Upper lobe of left lung (tissue), 6 donors: ENCODE measurements around the gene TRAF1. TPM values are rescaled to one million over a fixed set of nuclear protein-coding genes. Genes with fewer than 3 reads are reported as not detected.
A peak's percentile ranks its signal among the peaks of the same experiment; 100 is the strongest.

ENCODE experiments used
- ATAC-seq, 2 donors: fragments of 200-7000 bp; cut with Tn5 transposase; one replicate each; pipeline ENCODE4 v1.9.1; 2022; ENCODE audit warnings: mild to moderate bottlenecking in 2 of 2, moderate library complexity in 2 of 2; ENCODE audit not compliant: low FRiP score in 2 of 2
- DNase-seq, 2 donors: peaks; one replicate each; pipeline ENCODE4 v3.0.0-alpha.2; 2019 to 2020
- H3K27ac ChIP-seq, 4 donors: fragments of 200-600 bp; sonication (generic); one replicate each; pipeline ENCODE4 v1.5.1; 2016 to 2019
- H3K27me3 ChIP-seq, 4 donors: fragments of 200-600 bp; sonication (generic); one replicate each; pipeline ENCODE4 v1.5.1; 2017 to 2019
- H3K36me3 ChIP-seq, 4 donors: fragments of 200-600 bp; sonication (generic); one replicate each; pipeline ENCODE4 v1.5.1; 2016 to 2019
- H3K4me1 ChIP-seq, 4 donors: fragments of 200-600 bp; sonication (generic); one replicate each; pipeline ENCODE4 v1.5.1; 2018 to 2019
- H3K4me3 ChIP-seq, 4 donors: fragments of 200-600 bp; sonication (generic); one replicate each; pipeline ENCODE4 v1.5.1; 2017 to 2019; ENCODE audit warnings: mild to moderate bottlenecking in 2 of 4, moderate library complexity in 1 of 4
- H3K9me3 ChIP-seq, 4 donors: fragments of 200-600 bp; sonication (generic); one replicate each; pipeline ENCODE4 v1.5.1; 2018 to 2019
- CTCF ChIP-seq, 6 experiments: fragments of 450-650 bp in 4 of 6; fragments of 200-600 bp in 2 of 6; sonication (generic) in 2 of 6; IDR thresholded peaks; one replicate each; pipeline ENCODE4 v1.5.1; 2016 to 2019; ENCODE audit warnings: antibody characterized with exemption in 6 of 6
- EP300 ChIP-seq, 4 donors: sonication (generic); formaldehyde crosslinking; IDR thresholded peaks; one replicate each; pipeline ENCODE4 v1.5.1; 2017; ENCODE audit warnings: antibody characterized with exemption in 4 of 4, control low read depth in 2 of 4
- POLR2A ChIP-seq, 4 donors: fragments of 450-650 bp; IDR thresholded peaks; one replicate each; pipeline ENCODE4 v1.5.1; 2016 to 2017; ENCODE audit warnings: antibody characterized with exemption in 4 of 4, mild to moderate bottlenecking in 2 of 4
- POLR2AphosphoS5 ChIP-seq, 2 donors: sonication (generic); formaldehyde crosslinking; IDR thresholded peaks; one replicate each; pipeline ENCODE4 v1.5.1; 2017; ENCODE audit warnings: antibody characterized with exemption in 2 of 2
- WGBS, 2 donors: methylation state at CpG; one replicate each; pipeline ENCODE4 v1.1.5; 2017 to 2018; 5-methylcytosine and 5-hydroxymethylcytosine counted together
- total RNA-seq, 6 donors: library from RNA; depleted of rRNA in 4 of 6; stranded (reverse); fragments of >200 nt in 4 of 6; gene quantifications; one replicate each; pipeline versions ENCODE4 v1.1.0 to v1.2.1, GENCODE V29; 2016 to 2021
- donor health status: DM: no; HTN: no; CAD: no; lungs with moderate emphysema.
- donor health status: DM: no; HTN: yes; CAD: no; lungs with severe emphysema.

TRAF1 gene
- total RNA-seq, 6 donors from 2014 or later = 2.9 to 29.3 (median 6.6) TPM

GRCh38 chr9:120929229-120929791 lies 2.7 kb upstream of the TRAF1 start:
- no peak for TF ChIP-seq POLR2A (IDR thresholded peaks at IDR 0.05)
- no peak for TF ChIP-seq EP300 (IDR thresholded peaks at IDR 0.05)
- peak in 2 of 6 experiments; percentile 11 to 55 for TF ChIP-seq CTCF (IDR thresholded peaks at IDR 0.05)
- TF ChIP-seq POLR2AphosphoS5 (IDR thresholded peaks at IDR 0.05) = no peak
- Histone ChIP-seq H3K4me1 (peaks cover 37 to 65% (median 56%) of the 10 kb centered on the region in 4 donors), H3K27me3 (no peaks in the 10 kb centered on the region), H3K36me3 (no peaks in the 10 kb centered on the region), H3K4me3 (peak overlapping the region; percentile 77 to 85 (median 80)), H3K27ac (peak overlapping the region; percentile 91 to 97 (median 94)), H3K9me3 (no peaks in the 10 kb centered on the region)
- DNase-seq (no peak), ATAC-seq (no peak)
- 23 to 68% methylated on average over 8 to 26 of the region's 26 CpGs for WGBS, 2 donors

- no peaks in the 10 kb centered on the region for H3K9me3 ChIP-seq
- no peaks in the 10 kb centered on the region for H3K27me3 ChIP-seq
- H3K4me3 ChIP-seq = peak overlapping the region; percentile 77 to 85 (median 80)
- 1% methylated on average over 27 of the region's 73 CpGs for WGBS, 2 donors
- peak; percentile 90 to 92 for ATAC-seq
- no peaks in the 10 kb centered on the region for H3K36me3 ChIP-seq
- TF ChIP-seq POLR2A (IDR thresholded peaks at IDR 0.05) (peak in 3 of 4 donors; percentile 37 to 82 (median 49)), CTCF (IDR thresholded peaks at IDR 0.05) (peak in 4 of 6 experiments; percentile 32 to 59 (median 55)), EP300 (IDR thresholded peaks at IDR 0.05) (peak in 1 of 4 donors; percentile 15), POLR2AphosphoS5 (IDR thresholded peaks at IDR 0.05) (peak; percentile 6 to 73)
- peak; percentile 89 to 95 for DNase-seq
- peak overlapping the region; percentile 91 to 97 (median 94) for H3K27ac ChIP-seq
- H3K4me1 ChIP-seq = peaks cover 31 to 58% (median 50%) of the 10 kb centered on the region in 4 donors
Measured at GRCh38 chr9:120928483-120929228, 2.1 kb upstream of the TRAF1 start.

- 37 to 38% methylated on average over 14 of the region's 14 CpGs for WGBS, 2 donors
- Histone ChIP-seq H3K27me3 (no peaks in the 10 kb centered on the region), H3K27ac (peak overlapping the region; percentile 91 to 97 (median 94)), H3K36me3 (no peaks in the 10 kb centered on the region), H3K4me3 (peak overlapping the region; percentile 77 to 85 (median 80)), H3K9me3 (no peaks in the 10 kb centered on the region), H3K4me1 (peaks cover 31 to 54% (median 46%) of the 10 kb centered on the region in 4 donors)
- DNase-seq = peak in 1 of 2 donors; percentile 81
- ATAC-seq = no peak
- TF ChIP-seq POLR2A (IDR thresholded peaks at IDR 0.05) (no peak), POLR2AphosphoS5 (IDR thresholded peaks at IDR 0.05) (no peak), EP300 (IDR thresholded peaks at IDR 0.05) (no peak), CTCF (IDR thresholded peaks at IDR 0.05) (no peak)
Measured at GRCh38 chr9:120928015-120928482, 1.5 kb upstream of the TRAF1 start.

- Histone ChIP-seq H3K27me3 (no peaks in the 10 kb centered on the region), H3K4me3 (peak overlapping the region in 1 of 4 donors; percentile 85), H3K27ac (peak overlapping the region; percentile 2 to 96 (median 91)), H3K9me3 (no peaks in the 10 kb centered on the region), H3K4me1 (peaks cover 31 to 54% (median 46%) of the 10 kb centered on the region in 4 donors), H3K36me3 (no peaks in the 10 kb centered on the region)
- WGBS, 2 donors = 60 to 66% methylated on average over 7 to 8 of the region's 8 CpGs
- no peak for TF ChIP-seq POLR2A (IDR thresholded peaks at IDR 0.05)
- no peak for TF ChIP-seq POLR2AphosphoS5 (IDR thresholded peaks at IDR 0.05)
- TF ChIP-seq EP300 (IDR thresholded peaks at IDR 0.05) = no peak
- no peak for TF ChIP-seq CTCF (IDR thresholded peaks at IDR 0.05)
- DNase-seq (no peak), ATAC-seq (no peak)
Measured at GRCh38 chr9:120927269-120928014, 846 bp upstream of the TRAF1 start.
